Fibroblast of lung (primary cell): ENCODE measurements around the gene ASTN2. TPM values are rescaled to one million over a fixed set of nuclear protein-coding genes. Genes with fewer than 3 reads are reported as not detected.

Experiments used
- DNase-seq, 2 donors: peaks; one replicate each; pipeline versions ENCODE4 v3.0.0 to v3.0.0-alpha.2; 2010; ENCODE audit warnings: low read depth in 2 of 2
- H2AFZ ChIP-seq: 2 replicates; pipeline ENCODE4 v1.5.1; 2012; ENCODE audit warnings: low read length, control low read depth, inconsistent platforms
- H3K27ac ChIP-seq: 2 replicates; pipeline ENCODE4 v1.5.1; 2011; ENCODE audit warnings: low read length, control low read depth; ENCODE audit not compliant: insufficient read depth
- H3K27me3 ChIP-seq: 2 replicates; pipeline ENCODE4 v1.5.1; 2011; ENCODE audit warnings: mild to moderate bottlenecking, low read length; ENCODE audit not compliant: control insufficient read depth, insufficient read depth
- H3K36me3 ChIP-seq: 2 replicates; pipeline ENCODE4 v1.5.1; 2011; ENCODE audit warnings: low read length; ENCODE audit not compliant: control insufficient read depth, insufficient read depth
- H3K4me1 ChIP-seq: 2 replicates; pipeline ENCODE4 v1.5.1; 2011; ENCODE audit warnings: low read length; ENCODE audit not compliant: control insufficient read depth, insufficient read depth; ENCODE audit errors: extremely low read depth
- H3K4me2 ChIP-seq: 2 replicates; pipeline ENCODE4 v1.5.1; 2011; ENCODE audit warnings: low read length, control low read depth; ENCODE audit not compliant: insufficient read depth; ENCODE audit errors: extremely low read depth
- H3K4me3 ChIP-seq, 4 experiments: fragments of 200-600 bp in 1 of 4; sonication (generic) in 1 of 4; replicated peaks in 1 of 4; 2 replicates each; pipeline ENCODE4 v1.5.1; 2011 to 2016; ENCODE audit warnings: low read length in 4 of 4, low read depth in 3 of 4, mild to moderate bottlenecking in 3 of 4, control low read depth in 2 of 4, inconsistent platforms in 1 of 4, mixed read lengths in 1 of 4; ENCODE audit not compliant: insufficient read depth in 1 of 4; ENCODE audit errors: control extremely low read depth in 1 of 4
- H3K79me2 ChIP-seq: 2 replicates; pipeline ENCODE4 v1.5.1; 2012; ENCODE audit warnings: mild to moderate bottlenecking, low read length, inconsistent platforms; ENCODE audit not compliant: control insufficient read depth, insufficient read depth
- H3K9ac ChIP-seq: 2 replicates; pipeline ENCODE4 v1.5.1; 2011; ENCODE audit warnings: mild to moderate bottlenecking, low read length, control low read depth; ENCODE audit not compliant: insufficient read depth
- H3K9me3 ChIP-seq: 2 replicates; pipeline ENCODE4 v1.5.1; 2012; ENCODE audit warnings: low read depth, low read length; ENCODE audit not compliant: control insufficient read depth, insufficient read depth
- H4K20me1 ChIP-seq: 2 replicates; pipeline ENCODE4 v1.5.1; 2011; ENCODE audit warnings: low read length; ENCODE audit not compliant: control insufficient read depth, insufficient read depth; ENCODE audit errors: extremely low read depth
- EZH2 ChIP-seq: IDR thresholded peaks from 2 replicates; pipeline ENCODE4 v1.5.1; 2012; ENCODE audit warnings: low read length, control low read depth, mild to moderate bottlenecking; ENCODE audit errors: missing control alignments
- polyA plus RNA-seq, 2 donors: library from polyadenylated mRNA; depleted of rRNA in 1 of 2; stranded (reverse) in 1 of 2; unstranded in 1 of 2; fragments of >200 nt; gene quantifications; 2 replicates each; pipeline ENCODE4 v1.2.1, GENCODE V29; 2011 to 2012; ENCODE audit warnings: missing spikeins in 1 of 2
- total RNA-seq: library from RNA; depleted of rRNA; stranded (reverse); fragments of >200 nt; gene quantifications from 2 replicates; pipeline ENCODE4 v1.2.1, GENCODE V29; 2014
- TF ChIP-seq, protein P1 (sequence below), 2 donors: IDR thresholded peaks in 1 of 2; conservative IDR thresholded peaks in 1 of 2; 1 replicate in 1 of 2; 2 replicates in 1 of 2; pipeline ENCODE4 v1.5.1; 2011 to 2012; ENCODE audit warnings: low read length in 2 of 2, control low read depth in 1 of 2, inconsistent platforms in 1 of 2, low read depth in 1 of 2, mild to moderate bottlenecking in 1 of 2

The ASTN2 gene
- total and polyA plus RNA-seq, 2 donors (not counting 1 experiment from before 2014, with no cell fraction given) = 2.2 to 19.2 TPM

DNA sequence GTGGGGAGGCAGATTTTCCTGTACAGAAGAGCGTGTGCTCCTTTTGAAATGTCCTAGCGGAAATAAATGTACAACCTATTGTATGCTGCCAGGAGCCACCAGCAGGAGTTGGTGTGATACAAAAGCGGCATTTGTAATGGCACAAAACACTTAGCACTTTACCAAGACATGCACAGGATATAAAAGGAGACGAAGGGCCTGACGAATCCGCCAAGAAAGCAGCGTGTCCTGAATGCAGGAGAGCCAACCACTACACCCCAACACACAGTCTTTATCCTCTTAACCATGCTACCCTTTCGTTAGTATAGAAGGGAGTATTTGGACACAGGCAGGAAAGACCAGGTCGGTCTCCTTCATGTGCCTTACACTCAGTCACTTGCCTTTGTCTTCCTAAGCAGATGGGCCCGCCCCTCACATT lies 509.7 kb downstream of the ASTN2 start:
- TF ChIP-seq, protein P1, sequence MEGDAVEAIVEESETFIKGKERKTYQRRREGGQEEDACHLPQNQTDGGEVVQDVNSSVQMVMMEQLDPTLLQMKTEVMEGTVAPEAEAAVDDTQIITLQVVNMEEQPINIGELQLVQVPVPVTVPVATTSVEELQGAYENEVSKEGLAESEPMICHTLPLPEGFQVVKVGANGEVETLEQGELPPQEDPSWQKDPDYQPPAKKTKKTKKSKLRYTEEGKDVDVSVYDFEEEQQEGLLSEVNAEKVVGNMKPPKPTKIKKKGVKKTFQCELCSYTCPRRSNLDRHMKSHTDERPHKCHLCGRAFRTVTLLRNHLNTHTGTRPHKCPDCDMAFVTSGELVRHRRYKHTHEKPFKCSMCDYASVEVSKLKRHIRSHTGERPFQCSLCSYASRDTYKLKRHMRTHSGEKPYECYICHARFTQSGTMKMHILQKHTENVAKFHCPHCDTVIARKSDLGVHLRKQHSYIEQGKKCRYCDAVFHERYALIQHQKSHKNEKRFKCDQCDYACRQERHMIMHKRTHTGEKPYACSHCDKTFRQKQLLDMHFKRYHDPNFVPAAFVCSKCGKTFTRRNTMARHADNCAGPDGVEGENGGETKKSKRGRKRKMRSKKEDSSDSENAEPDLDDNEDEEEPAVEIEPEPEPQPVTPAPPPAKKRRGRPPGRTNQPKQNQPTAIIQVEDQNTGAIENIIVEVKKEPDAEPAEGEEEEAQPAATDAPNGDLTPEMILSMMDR (conservative IDR thresholded peaks at IDR 0.05 in 1 of 2, IDR thresholded peaks at IDR 0.05 in 1 of 2; ENCODE audit: low read depth in 1 of 2, low read length in 2 of 2) = no peak
- TF ChIP-seq EZH2 = no peak
- Histone ChIP-seq H3K4me3 (no peak overlapping the region), H3K79me2 (no peaks in the 10 kb centered on the region), H3K27ac (no peak overlapping the region), H3K36me3 (no peaks in the 10 kb centered on the region), H3K4me2 (no peak overlapping the region), H4K20me1 (no peaks in the 10 kb centered on the region), H3K9me3 (no peaks in the 10 kb centered on the region), H2AFZ (no peak overlapping the region), H3K27me3 (no peaks in the 10 kb centered on the region), H3K9ac (no peak overlapping the region), H3K4me1 (no peaks in the 10 kb centered on the region)
- no peak for DNase-seq

DNA sequence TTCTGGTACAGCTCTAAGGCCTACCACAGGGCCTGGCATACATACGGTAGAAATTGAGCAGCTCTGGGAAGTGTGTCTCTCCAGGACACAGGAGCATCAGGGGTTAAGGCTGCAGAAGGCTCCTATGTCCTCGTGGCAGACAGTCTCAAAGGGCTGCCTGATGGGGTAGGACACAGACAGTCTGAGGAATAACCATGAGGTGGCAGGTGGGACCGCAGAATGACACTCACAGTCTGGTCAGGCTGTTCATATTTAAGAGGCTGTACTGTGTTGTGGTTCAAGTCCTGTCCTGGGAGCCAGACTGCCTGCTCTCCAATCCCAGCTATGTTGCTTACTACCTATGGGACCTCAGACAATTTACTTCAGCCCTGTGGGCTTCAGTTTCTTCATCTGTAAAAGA lies 510.7 kb downstream of the ASTN2 start:
- TF ChIP-seq, protein P1 (conservative IDR thresholded peaks at IDR 0.05 in 1 of 2, IDR thresholded peaks at IDR 0.05 in 1 of 2; ENCODE audit: low read depth in 1 of 2, low read length in 2 of 2) = no peak
- no peak for TF ChIP-seq EZH2
- no peaks in the 10 kb centered on the region for H3K4me1 ChIP-seq
- no peaks in the 10 kb centered on the region for H3K36me3 ChIP-seq
- no peak overlapping the region for H3K4me3 ChIP-seq
- H2AFZ ChIP-seq = no peak overlapping the region
- H3K79me2 ChIP-seq = no peaks in the 10 kb centered on the region
- no peak for DNase-seq
- no peak overlapping the region for H3K4me2 ChIP-seq
- H3K27me3 ChIP-seq = no peaks in the 10 kb centered on the region
- H4K20me1 ChIP-seq = no peaks in the 10 kb centered on the region
- H3K9ac ChIP-seq = no peak overlapping the region
- H3K27ac ChIP-seq = no peak overlapping the region
- H3K9me3 ChIP-seq = no peaks in the 10 kb centered on the region

- H3K27ac ChIP-seq = no peak overlapping the region
- H3K27me3 ChIP-seq = no peaks in the 10 kb centered on the region
- no peak overlapping the region for H3K4me2 ChIP-seq
- H4K20me1 ChIP-seq = no peaks in the 10 kb centered on the region
- no peaks in the 10 kb centered on the region for H3K36me3 ChIP-seq
- TF ChIP-seq EZH2 = no peak
- TF ChIP-seq, protein P1 (conservative IDR thresholded peaks at IDR 0.05 in 1 of 2, IDR thresholded peaks at IDR 0.05 in 1 of 2; ENCODE audit: low read depth in 1 of 2, low read length in 2 of 2) = no peak
- H3K4me1 ChIP-seq = no peaks in the 10 kb centered on the region
- H3K9ac ChIP-seq = no peak overlapping the region
- no peak overlapping the region for H2AFZ ChIP-seq
- H3K4me3 ChIP-seq = no peak overlapping the region
- H3K9me3 ChIP-seq = no peaks in the 10 kb centered on the region
- no peaks in the 10 kb centered on the region for H3K79me2 ChIP-seq
- peak in 1 of 2 donors; percentile 27 for DNase-seq
These were observed 513.6 kb downstream of the ASTN2 start for GRCh38 chr9:116901260-116901659.
